ENCODE measurements around the gene CDON.

GRCh38 chr11:125935618-125936199 is 127.0 kb downstream of the CDON start:
- TF ChIP-seq HDAC6 (IDR thresholded peaks at IDR 0.05; ENCODE audit: low read depth, low read length) (no peak), ZBTB26 (CRISPR knock-in tag; IDR thresholded peaks at IDR 0.05) (no peak), RBM22 (IDR thresholded peaks at IDR 0.05; ENCODE audit: low read depth, low read length, poor library complexity, severe bottlenecking) (no peak), EZH2 (IDR thresholded peaks at IDR 0.05; ENCODE audit: borderline replicate concordance, low read depth, low read length) (no peak)
